Kidney (tissue), 14 donors: ENCODE data around the gene CORIN. TPM values are rescaled to one million over a fixed set of nuclear protein-coding genes. Genes with fewer than 3 reads are reported as not detected.

Source experiments
- DNase-seq, 5 donors: peaks; one replicate each; pipeline ENCODE4 v3.0.0-alpha.2; 2013 to 2020
- FAIRE-seq: peaks from 2 replicates; lab custom pipeline; 2012; peaks lifted over from hg19 to GRCh38; lab: Jason Lieb, UNC
- H3K27ac ChIP-seq, 2 donors: one replicate each; pipeline ENCODE4 v1.7.0; 2013; ENCODE audit warnings: low read depth in 2 of 2, low read length in 2 of 2, inconsistent platforms in 1 of 2
- H3K27me3 ChIP-seq: one replicate; pipeline ENCODE4 v1.7.1; 2013; ENCODE audit warnings: low read length, inconsistent platforms; ENCODE audit not compliant: control insufficient read depth, insufficient read depth
- H3K36me3 ChIP-seq, 3 donors: one replicate each; pipeline versions ENCODE4 v1.7.0 to v1.7.1; 2013; ENCODE audit warnings: low read length in 3 of 3, control low read depth in 1 of 3, inconsistent platforms in 1 of 3; ENCODE audit not compliant: insufficient read depth in 3 of 3, control insufficient read depth in 2 of 3
- H3K4me1 ChIP-seq, 3 donors: one replicate each; pipeline versions ENCODE4 v1.7.0 to v1.7.1; 2013; ENCODE audit warnings: low read length in 3 of 3, inconsistent platforms in 1 of 3, low read depth in 1 of 3; ENCODE audit not compliant: control insufficient read depth in 2 of 3, insufficient read depth in 2 of 3
- H3K4me3 ChIP-seq, 3 donors: one replicate each; pipeline versions ENCODE4 v1.7.0 to v1.8.1; 2013; ENCODE audit warnings: low read length in 3 of 3, control low read depth in 1 of 3, inconsistent platforms in 1 of 3
- H3K9ac ChIP-seq, 3 donors: one replicate each; pipeline versions ENCODE4 v1.7.0 to v1.7.1; 2013; ENCODE audit warnings: low read length in 3 of 3, control low read depth in 1 of 3, inconsistent platforms in 1 of 3
- H3K9me3 ChIP-seq, 3 donors: one replicate each; pipeline versions ENCODE4 v1.7.0 to v1.7.1; 2013; ENCODE audit warnings: low read length in 3 of 3, control low read depth in 1 of 3, inconsistent platforms in 1 of 3; ENCODE audit not compliant: control insufficient read depth in 2 of 3, insufficient read depth in 1 of 3
- CTCF ChIP-seq: IDR thresholded peaks from 3 replicates; pipeline ENCODE4 v1.5.1; 2012; ENCODE audit warnings: mild to moderate bottlenecking, moderate library complexity, borderline replicate concordance; ENCODE audit not compliant: insufficient read depth; ENCODE audit errors: extremely low read depth
- intact Hi-C: fragments of 100-400 bp; cut with DNase I; formaldehyde crosslinking; loops from one replicate; pipeline ENCODE4 v1.11.1; 2022
- polyA plus RNA-seq: library from polyadenylated mRNA; stranded (reverse); fragments of 350-450 nt; fragmentation: Illumina TruSeq; extraction: RNeasy Lipid Tissue Mini Kit (QIAGEN cat#74804); gene quantifications from one replicate; pipeline ENCODE4 v1.2.3, GENCODE V29; 2014; ENCODE audit warnings: low read depth, low replicate concordance; ENCODE audit not compliant: insufficient read depth
- total RNA-seq: library from RNA; stranded (reverse); fragmentation: NEBNext Ultra II Directional; extraction: Animal tissue kit (Norgen Biotek cat#: 25700); gene quantifications from one replicate; pipeline ENCODE4 v1.2.1, GENCODE V29; 2021
- donor health status: control.
- donor health status: control.
- donor health status: control.
- donor health status: control.
- donor health status: control.
- donor health status: DM: yes; HTN: yes; CAD: no.
- donor health status: Normal renal cell carcinoma (clear cell type).

Gene CORIN
- total and polyA plus RNA-seq, 2 donors from 2014 or later, result 0.75 to 2.6 TPM

GRCh38 chr4:47736555-47736954 lies 101.3 kb downstream of the CORIN start:
- FAIRE-seq (no peak), DNase-seq (no peak)
- Histone ChIP-seq H3K9me3 (peaks cover 0 to 6% (median 0%) of the 10 kb centered on the region in 3 donors), H3K27ac (no peak overlapping the region), H3K4me3 (no peak overlapping the region), H3K36me3 (no peaks in the 10 kb centered on the region), H3K9ac (no peak overlapping the region), H3K27me3 (no peaks in the 10 kb centered on the region), H3K4me1 (no peaks in the 10 kb centered on the region)
- intact Hi-C loops, result no loop called here
- TF ChIP-seq CTCF, result no peak

- intact Hi-C loops, result no loop called here
- H3K27me3 ChIP-seq, result no peaks in the 10 kb centered on the region
- H3K27ac ChIP-seq, result no peak overlapping the region
- H3K36me3 ChIP-seq, result no peaks in the 10 kb centered on the region
- DNase-seq (no peak), FAIRE-seq (no peak)
- peaks cover 0 to 6% (median 0%) of the 10 kb centered on the region in 3 donors for H3K9me3 ChIP-seq
- H3K9ac ChIP-seq, result no peak overlapping the region
- no peak overlapping the region for H3K4me3 ChIP-seq
- H3K4me1 ChIP-seq, result no peaks in the 10 kb centered on the region
- no peak for TF ChIP-seq CTCF
Observed at GRCh38 chr4:47736146-47736545, 101.7 kb downstream of the CORIN start.

- Histone ChIP-seq H3K36me3 (no peaks in the 10 kb centered on the region), H3K9me3 (no peaks in the 10 kb centered on the region), H3K27ac (no peak overlapping the region), H3K4me3 (no peak overlapping the region), H3K9ac (no peak overlapping the region), H3K27me3 (no peaks in the 10 kb centered on the region), H3K4me1 (no peaks in the 10 kb centered on the region)
- TF ChIP-seq CTCF, result no peak
- intact Hi-C loops, result no loop called here
- DNase-seq (no peak), FAIRE-seq (no peak)
Observed at GRCh38 chr4:47733302-47734175, 104.3 kb downstream of the CORIN start.
